H7 (cell line): ENCODE results near the gene NUAK1. TPM values are rescaled to one million over a fixed set of nuclear protein-coding genes. Genes with fewer than 3 reads are reported as not detected.

Experiments used
- DNase-seq: peaks from one replicate; pipeline ENCODE4 v3.0.0; 2012
- H3K27me3 ChIP-seq: 2 replicates; pipeline ENCODE4 v1.6.0; 2011; ENCODE audit warnings: mild to moderate bottlenecking, low read length; ENCODE audit not compliant: control insufficient read depth, insufficient read depth
- H3K36me3 ChIP-seq: replicated peaks from 2 replicates; pipeline ENCODE4 v1.5.1; 2011; ENCODE audit warnings: low read length; ENCODE audit not compliant: control insufficient read depth, insufficient read depth
- H3K4me3 ChIP-seq: 2 replicates; pipeline ENCODE4 v1.5.1; 2011; ENCODE audit warnings: low read depth, mild to moderate bottlenecking, control low read depth, low read length, moderate library complexity; ENCODE audit not compliant: insufficient read depth
- total RNA-seq: library from RNA; depleted of rRNA; stranded (reverse); fragments of >200 nt; shearing (Covaris generic); gene quantifications from 2 replicates; pipeline ENCODE4 v1.2.3, GENCODE V29; 2014; rRNA removed

Gene NUAK1
- total RNA-seq, 1 experiment from 2014 or later: 23.1 TPM

DNA sequence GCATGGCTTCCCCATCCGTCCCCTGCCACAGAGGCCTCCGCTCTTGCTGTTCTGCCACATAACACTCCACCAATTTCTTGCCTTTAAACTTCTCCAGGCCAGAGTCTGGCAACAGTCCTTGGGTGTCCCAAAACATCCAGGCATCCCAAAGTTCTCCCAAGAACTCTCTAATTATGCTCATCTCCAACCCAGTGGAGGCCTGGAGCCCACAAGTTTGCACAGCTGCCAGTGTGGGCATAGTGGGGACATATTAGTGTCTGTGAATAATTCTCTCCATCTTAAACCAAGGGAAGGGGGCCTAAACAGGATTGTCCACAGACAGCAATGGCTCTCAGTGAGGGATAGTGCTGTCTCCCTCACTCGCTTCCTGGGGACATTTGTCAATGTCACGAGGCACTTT lies 124.8 kb downstream of the NUAK1 start:
- Histone ChIP-seq H3K4me3 (no peak overlapping the region), H3K27me3 (no peaks in the 10 kb centered on the region)
- no peak for DNase-seq

More for the DNA sequence above, 124.8 kb downstream of the NUAK1 start:
- no peaks in the 10 kb centered on the region; the same call in 1 of the 2 replicates for H3K36me3 ChIP-seq

Other genes with a start within 250 kb of the NUAK1 start
- gene CKAP4, start 109.1 kb upstream of the NUAK1 start, total RNA-seq: 52.0 and 54.4 TPM in 2 replicates
- 6.9 and 8.3 TPM in 2 replicates for gene TCP11L2, start 163.8 kb upstream of the NUAK1 start, total RNA-seq
- gene POLR3B, start 218.8 kb upstream of the NUAK1 start, total RNA-seq: 5.5 and 8.5 TPM in 2 replicates